ENCODE results near the gene PRSS16.

The PRSS16 gene

DNA sequence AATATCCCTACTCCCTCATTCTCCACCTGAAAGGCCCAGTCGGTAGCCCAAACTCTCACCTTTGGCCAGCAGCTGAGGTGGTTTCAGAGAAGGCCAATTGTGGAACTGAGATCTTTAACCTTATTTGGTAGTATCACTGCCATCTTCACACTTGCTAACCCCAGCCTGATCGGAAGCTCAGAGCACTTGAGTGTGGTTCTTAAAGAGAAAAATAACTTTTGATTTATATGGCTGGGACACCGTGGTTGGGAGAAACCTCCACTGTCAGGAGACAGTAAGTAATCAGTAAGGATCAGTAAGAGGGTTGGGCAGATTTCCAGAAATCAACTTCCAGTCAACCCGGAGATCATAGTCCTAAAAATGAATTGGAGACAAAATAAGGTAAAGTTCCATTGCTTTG lies 22.8 kb upstream of the PRSS16 start:
- TF ChIP-seq, protein P1, sequence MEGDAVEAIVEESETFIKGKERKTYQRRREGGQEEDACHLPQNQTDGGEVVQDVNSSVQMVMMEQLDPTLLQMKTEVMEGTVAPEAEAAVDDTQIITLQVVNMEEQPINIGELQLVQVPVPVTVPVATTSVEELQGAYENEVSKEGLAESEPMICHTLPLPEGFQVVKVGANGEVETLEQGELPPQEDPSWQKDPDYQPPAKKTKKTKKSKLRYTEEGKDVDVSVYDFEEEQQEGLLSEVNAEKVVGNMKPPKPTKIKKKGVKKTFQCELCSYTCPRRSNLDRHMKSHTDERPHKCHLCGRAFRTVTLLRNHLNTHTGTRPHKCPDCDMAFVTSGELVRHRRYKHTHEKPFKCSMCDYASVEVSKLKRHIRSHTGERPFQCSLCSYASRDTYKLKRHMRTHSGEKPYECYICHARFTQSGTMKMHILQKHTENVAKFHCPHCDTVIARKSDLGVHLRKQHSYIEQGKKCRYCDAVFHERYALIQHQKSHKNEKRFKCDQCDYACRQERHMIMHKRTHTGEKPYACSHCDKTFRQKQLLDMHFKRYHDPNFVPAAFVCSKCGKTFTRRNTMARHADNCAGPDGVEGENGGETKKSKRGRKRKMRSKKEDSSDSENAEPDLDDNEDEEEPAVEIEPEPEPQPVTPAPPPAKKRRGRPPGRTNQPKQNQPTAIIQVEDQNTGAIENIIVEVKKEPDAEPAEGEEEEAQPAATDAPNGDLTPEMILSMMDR (IDR thresholded peaks at IDR 0.05; ENCODE audit: insufficient read depth, low read length, poor library complexity, severe bottlenecking) = no peak
- TF ChIP-seq EZH2phosphoT487 (conservative IDR thresholded peaks at IDR 0.05; ENCODE audit: low read length) = no peak
- H4K20me1 ChIP-seq (ENCODE audit: low read depth, low read length) = no peaks in the 10 kb centered on the region
- no peak overlapping the region for H3K27ac ChIP-seq (ENCODE audit: low read depth, low read length)

GRCh38 chr6:27228963-27229477 lies 18.5 kb upstream of the PRSS16 start:
- no peaks in the 10 kb centered on the region for H4K20me1 ChIP-seq (ENCODE audit: low read depth, low read length)
- TF ChIP-seq, protein P1 (IDR thresholded peaks at IDR 0.05; ENCODE audit: insufficient read depth, low read length, poor library complexity, severe bottlenecking) = no peak
- H3K9me3 ChIP-seq (ENCODE audit: insufficient read depth, low read length) = no peaks in the 10 kb centered on the region
- H3K27me3 ChIP-seq (ENCODE audit: low read length) = no peaks in the 10 kb centered on the region
- no peak overlapping the region for H2AFZ ChIP-seq (ENCODE audit: low read depth, low read length, severe bottlenecking)
- H3K9me2 ChIP-seq (replicated peaks; ENCODE audit: insufficient read depth, low read length) = no peaks in the 10 kb centered on the region
- no peaks in the 10 kb centered on the region for H3K79me2 ChIP-seq (ENCODE audit: insufficient read depth, low read length)
- no peak overlapping the region for H3K27ac ChIP-seq (ENCODE audit: low read depth, low read length)
- no peak overlapping the region for H3K4me3 ChIP-seq (ENCODE audit: insufficient read depth, low read length, poor library complexity, severe bottlenecking)
- H3K36me3 ChIP-seq (ENCODE audit: low read length) = no peaks in the 10 kb centered on the region
- no peak overlapping the region for H3K9ac ChIP-seq (ENCODE audit: low read length)
- H3K4me2 ChIP-seq (ENCODE audit: low read depth, low read length, poor library complexity, severe bottlenecking) = no peak overlapping the region
- H3F3A ChIP-seq (ENCODE audit: insufficient read depth) = no peaks in the 10 kb centered on the region

More for the DNA sequence above, 22.8 kb upstream of the PRSS16 start:
- Histone ChIP-seq H3K9ac (ENCODE audit: low read length) (no peak overlapping the region), H3K27me3 (ENCODE audit: low read length) (no peaks in the 10 kb centered on the region), H3F3A (ENCODE audit: insufficient read depth) (no peaks in the 10 kb centered on the region), H3K4me2 (ENCODE audit: low read depth, low read length, poor library complexity, severe bottlenecking) (no peak overlapping the region), H3K36me3 (ENCODE audit: low read length) (no peaks in the 10 kb centered on the region), H3K9me3 (ENCODE audit: insufficient read depth, low read length) (no peaks in the 10 kb centered on the region), H2AFZ (ENCODE audit: low read depth, low read length, severe bottlenecking) (no peak overlapping the region), H3K9me2 (replicated peaks; ENCODE audit: insufficient read depth, low read length) (no peaks in the 10 kb centered on the region), H3K4me3 (ENCODE audit: insufficient read depth, low read length, poor library complexity, severe bottlenecking) (no peak overlapping the region), H3K79me2 (ENCODE audit: insufficient read depth, low read length) (no peaks in the 10 kb centered on the region)

DNA sequence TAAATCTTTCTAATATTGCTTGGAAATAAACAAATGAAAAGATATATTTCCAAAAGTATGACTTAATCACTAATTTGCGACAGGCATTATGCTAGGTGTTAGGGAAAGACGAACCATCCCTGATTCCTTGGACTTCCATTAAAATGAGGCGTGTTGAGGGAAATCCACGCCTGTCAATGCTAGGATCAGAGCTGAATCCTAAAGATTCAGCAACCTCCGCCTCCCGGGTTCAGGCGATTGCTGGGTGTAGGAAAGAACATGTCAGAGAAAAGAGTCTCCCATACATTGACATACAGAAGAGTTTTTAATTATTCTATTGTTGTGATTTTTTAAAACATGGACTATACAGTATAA lies 16.8 kb upstream of the PRSS16 start:
- no peaks in the 10 kb centered on the region for H3K36me3 ChIP-seq (ENCODE audit: low read length)
- no peak overlapping the region for H3K4me2 ChIP-seq (ENCODE audit: low read depth, low read length, poor library complexity, severe bottlenecking)
- no peaks in the 10 kb centered on the region for H3K79me2 ChIP-seq (ENCODE audit: insufficient read depth, low read length)
- no peaks in the 10 kb centered on the region for H3K9me2 ChIP-seq (replicated peaks; ENCODE audit: insufficient read depth, low read length)
- no peak overlapping the region for H3K27ac ChIP-seq (ENCODE audit: low read depth, low read length)
- no peaks in the 10 kb centered on the region for H3K9me3 ChIP-seq (ENCODE audit: insufficient read depth, low read length)
- H3K4me3 ChIP-seq (ENCODE audit: insufficient read depth, low read length, poor library complexity, severe bottlenecking) = no peak overlapping the region
- no peak for TF ChIP-seq EZH2phosphoT487 (conservative IDR thresholded peaks at IDR 0.05; ENCODE audit: low read length)
- TF ChIP-seq, protein P1 (IDR thresholded peaks at IDR 0.05; ENCODE audit: insufficient read depth, low read length, poor library complexity, severe bottlenecking) = no peak
- no peaks in the 10 kb centered on the region for H3F3A ChIP-seq (ENCODE audit: insufficient read depth)
- no peaks in the 10 kb centered on the region for H4K20me1 ChIP-seq (ENCODE audit: low read depth, low read length)
- no peak overlapping the region for H3K9ac ChIP-seq (ENCODE audit: low read length)
- H3K27me3 ChIP-seq (ENCODE audit: low read length) = no peaks in the 10 kb centered on the region
- H2AFZ ChIP-seq (ENCODE audit: low read depth, low read length, severe bottlenecking) = no peak overlapping the region
